ENCODE data around the gene TNFAIP8.

Gene TNFAIP8

DNA sequence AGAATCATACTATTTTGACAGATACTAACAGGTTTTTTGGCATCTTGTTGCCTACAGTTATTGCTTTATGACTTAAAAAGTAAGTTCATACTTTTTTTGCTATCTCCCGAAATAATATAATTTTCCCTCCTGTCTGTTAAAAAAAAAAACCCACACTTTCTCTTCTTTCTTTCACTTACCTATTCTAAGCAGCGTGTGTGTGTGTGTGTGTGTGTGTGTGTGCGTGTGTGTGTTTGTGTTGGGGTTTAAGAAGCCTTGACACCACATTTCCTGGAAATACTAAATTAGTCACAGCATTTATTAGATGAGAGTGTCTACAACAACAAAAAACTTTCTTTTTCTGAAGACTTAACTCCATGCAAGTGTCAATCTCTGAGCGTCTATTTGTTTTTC, 12.4 kb downstream of the TNFAIP8 start:
- no peak for DNase-seq (ENCODE audit: low spot score)

DNA sequence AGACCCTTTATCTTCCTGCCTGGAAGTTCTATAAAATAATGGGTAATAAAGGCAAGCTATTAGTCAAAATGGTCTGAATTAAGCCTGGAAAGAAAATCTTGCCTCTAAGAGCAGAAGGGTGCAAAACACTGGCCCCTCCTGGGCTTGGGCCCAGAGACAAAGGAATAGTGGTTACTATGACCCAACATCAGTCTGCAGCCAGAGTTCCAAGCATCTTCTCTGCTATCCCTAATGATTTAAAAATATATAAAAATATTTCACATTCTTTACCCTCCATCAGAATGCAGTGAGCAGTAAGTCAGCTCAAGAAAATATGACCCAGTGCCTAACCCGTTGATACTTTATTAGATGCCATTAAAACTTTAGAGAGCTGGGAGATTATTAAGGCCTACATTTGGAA, 14.7 kb downstream of the TNFAIP8 start:
- DNase-seq (ENCODE audit: low spot score) = no peak

DNA sequence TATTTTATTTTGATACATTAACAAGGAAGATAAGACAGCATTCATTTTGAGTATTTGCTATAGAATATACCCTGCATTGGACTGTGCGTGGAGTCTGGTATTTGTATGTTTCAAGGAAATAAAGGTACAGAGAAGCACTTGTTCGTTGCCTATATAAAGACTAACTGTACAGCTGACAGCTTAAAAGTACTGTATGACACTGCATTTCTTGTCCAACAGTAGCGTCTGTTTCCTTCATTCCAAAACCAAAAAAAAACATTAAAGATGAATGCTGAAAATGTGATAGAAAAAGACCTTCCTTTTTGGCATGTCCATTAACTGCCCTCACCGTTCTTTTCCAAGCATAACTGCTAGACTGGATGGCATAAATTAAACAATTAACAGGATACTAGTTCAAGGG, 15.3 kb downstream of the TNFAIP8 start:
- DNase-seq (ENCODE audit: low spot score) = no peak

DNA sequence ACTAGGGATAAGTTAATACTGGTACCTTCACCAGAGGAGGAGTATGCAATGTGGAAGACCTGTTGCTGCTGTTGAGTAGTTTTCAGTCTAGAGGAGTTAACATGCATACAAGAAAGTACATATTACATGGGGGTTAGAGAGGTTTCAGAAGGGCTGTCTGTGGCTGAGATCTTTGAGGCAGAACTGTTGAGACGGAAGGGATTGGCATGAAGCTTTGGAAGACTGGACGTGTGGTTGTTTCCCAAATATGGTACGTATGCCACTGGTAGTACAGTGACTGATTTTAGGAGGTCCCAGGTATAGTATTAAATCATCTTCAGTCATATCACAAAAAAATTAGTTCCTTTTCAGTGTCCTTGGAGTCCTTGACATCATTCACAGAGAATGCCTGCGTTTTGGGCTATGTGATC, 17.6 kb downstream of the TNFAIP8 start:
- DNase-seq (ENCODE audit: low spot score) = no peak

DNA sequence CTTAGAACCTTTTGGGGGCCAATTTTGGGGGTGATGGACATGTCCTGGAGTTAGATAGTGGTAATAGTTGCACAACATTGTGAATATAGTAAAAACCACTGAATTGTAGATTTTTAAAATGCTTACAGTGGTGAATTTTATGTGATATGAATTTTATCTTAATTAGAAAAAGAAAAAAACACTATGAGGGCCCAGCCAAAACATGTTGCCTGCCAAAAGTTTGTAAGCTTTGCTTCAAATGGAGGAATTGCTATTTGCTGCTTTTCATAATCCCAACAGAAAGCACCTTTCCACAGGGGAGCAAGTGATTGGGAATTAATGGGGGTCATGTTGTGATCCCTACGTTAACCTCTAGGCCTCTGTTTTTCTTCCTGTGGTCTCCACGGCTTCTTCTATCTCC, 19.1 kb downstream of the TNFAIP8 start:
- DNase-seq (ENCODE audit: low spot score) = no peak

DNA sequence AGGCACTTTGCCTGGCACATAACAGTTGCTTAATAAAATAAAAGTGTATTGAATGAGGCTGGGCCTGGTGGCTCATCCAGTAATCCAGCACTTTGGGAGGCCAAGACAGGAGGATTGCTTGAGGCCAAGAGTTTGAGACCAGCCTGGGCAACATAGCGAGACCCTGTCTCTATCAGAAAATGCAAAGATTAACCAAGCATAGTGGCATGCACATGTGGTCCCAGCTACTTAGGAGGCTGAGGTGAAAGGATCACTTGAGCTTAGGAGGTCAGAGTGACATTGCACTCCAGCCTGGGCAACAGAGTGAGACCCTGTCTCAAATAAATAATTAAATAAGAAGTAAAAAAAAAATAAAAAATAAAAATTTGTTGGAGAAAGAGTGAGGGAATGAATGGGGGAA, 21.2 kb downstream of the TNFAIP8 start:
- DNase-seq (ENCODE audit: low spot score) = no peak

DNA sequence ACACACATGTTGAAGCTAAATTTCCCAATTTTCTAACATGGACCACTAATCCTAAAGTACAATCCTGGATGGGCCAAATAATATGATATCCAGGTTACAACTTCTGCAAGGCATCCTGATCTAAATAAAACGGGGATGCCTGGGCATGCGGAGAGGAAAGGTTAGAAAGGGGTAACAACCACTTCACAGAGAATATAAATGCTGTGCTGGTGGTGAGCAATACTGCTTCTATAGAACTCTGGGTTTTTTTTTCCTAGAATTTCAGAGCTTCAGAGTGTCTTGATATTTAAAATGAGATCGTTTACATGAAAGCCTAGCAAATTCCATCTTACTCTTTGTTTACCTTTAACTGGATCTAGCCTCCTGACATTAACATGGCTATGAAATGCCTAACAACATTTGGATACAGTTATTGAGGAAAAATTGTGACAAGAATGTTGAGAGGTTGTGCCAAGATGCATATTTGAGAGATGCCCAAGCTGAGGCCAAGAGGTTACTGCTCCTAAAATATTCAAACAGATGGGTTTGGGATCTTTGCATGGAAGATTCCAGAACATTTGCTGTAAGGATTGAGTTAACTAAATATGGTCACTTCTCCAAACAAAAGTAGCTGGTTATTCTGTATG, 22.4 kb downstream of the TNFAIP8 start:
- no peak for DNase-seq (ENCODE audit: low spot score)

DNA sequence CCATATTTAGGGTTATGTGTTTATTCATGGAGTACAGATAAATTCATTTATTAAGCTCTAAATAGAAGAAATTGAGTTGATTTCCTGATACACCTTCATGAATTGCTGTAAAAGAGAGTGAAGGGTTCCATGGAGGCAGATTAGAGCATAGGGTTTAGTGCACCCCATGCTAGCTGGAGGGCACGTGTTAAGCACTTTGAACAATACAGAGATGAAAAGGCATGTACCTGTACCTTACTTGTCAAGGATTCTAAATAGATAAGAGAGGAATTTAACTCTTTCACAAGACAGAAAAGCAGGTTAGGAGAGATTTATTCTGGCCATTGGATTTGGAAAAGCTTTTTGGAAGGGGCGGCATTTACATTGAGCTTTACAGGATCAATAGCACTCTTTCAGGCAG, 23.3 kb downstream of the TNFAIP8 start:
- no peak for DNase-seq (ENCODE audit: low spot score)

DNA sequence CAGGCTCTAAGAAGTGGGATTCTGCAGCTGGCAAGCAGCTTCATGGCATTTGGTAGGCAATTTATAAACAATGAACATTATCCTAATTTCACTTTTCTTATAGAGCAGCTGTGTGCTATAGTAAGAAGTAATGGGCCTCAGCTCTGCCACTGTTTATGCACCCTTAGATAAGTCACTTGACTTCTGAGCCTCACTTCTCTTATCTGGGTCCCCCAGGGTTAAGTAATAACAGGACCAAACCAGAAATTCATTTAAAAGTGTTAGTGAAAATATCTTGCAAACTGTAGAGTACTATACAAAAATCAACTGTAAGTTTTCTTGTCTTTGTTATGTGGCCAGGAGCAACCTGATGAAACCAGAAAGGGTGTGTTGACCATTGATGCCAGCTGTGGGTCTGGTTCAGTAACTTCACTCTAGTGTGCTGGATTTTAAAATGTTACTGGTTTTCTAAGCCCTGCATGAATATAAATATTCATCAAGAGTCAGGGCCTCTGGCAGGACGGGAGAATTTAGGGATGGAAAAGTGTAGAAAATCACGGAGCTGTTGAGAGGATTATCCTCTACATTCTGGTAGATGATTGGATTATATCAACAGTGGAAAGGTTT, 24.2 kb downstream of the TNFAIP8 start:
- DNase-seq (ENCODE audit: low spot score) = no peak

DNA sequence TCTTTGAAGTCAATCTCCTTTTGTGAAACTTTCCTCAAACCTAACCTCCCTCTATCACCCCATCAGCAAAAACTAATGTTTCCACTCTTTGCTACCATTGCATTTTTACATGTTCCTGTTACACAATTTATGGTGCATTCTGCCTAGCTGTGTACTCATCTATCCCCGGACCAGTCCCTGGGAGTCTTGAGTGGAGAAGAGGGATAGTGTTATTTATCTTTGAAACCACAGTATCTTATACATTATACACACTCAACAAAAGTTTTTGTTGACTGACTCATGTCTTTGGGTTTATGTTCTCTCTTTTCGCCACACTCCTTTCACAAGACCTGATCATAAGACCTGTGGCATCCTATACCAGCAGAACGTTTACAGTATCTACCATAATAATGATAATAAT, 26.4 kb downstream of the TNFAIP8 start:
- no peak for DNase-seq (ENCODE audit: low spot score)

DNA sequence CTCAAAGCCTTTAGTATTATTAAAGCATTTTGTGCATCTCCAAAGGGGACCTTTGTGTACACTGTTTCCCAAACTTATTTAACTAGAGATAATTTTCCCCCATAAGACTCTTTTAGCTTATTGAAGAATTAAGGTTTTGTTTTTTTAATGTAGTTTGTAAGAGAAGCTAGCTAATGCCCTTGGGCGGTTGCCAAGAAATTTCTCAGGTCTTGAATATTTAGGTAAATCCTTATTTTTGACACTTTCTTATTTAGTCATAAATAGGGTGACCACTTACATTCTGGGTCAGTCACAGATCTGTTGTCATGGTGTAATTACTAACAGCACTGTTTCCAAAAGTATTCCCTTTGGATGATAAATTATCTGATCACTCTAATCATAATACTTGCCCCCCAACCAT, 27.2 kb downstream of the TNFAIP8 start:
- no peak for DNase-seq (ENCODE audit: low spot score)

DNA sequence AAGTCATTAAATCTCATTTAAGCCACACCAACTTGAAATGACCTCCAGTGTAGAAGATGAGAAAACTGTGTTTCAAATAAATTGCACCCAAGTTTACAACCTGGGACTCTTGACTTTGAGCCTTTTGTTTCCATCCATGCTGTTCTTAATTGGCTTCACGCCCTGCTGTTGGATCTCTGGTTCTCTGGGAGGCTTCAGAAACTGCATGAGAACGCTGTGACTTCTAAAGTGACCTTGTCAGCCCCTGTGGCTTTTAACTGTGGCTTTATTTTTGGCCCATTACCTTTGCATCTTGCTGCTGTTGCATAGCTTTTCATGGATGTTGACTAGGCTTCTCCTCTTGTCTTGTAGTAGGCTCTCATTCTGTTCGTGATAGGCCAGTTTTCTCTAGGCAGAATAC, 29.3 kb downstream of the TNFAIP8 start:
- DNase-seq (ENCODE audit: low spot score) = no peak

DNA sequence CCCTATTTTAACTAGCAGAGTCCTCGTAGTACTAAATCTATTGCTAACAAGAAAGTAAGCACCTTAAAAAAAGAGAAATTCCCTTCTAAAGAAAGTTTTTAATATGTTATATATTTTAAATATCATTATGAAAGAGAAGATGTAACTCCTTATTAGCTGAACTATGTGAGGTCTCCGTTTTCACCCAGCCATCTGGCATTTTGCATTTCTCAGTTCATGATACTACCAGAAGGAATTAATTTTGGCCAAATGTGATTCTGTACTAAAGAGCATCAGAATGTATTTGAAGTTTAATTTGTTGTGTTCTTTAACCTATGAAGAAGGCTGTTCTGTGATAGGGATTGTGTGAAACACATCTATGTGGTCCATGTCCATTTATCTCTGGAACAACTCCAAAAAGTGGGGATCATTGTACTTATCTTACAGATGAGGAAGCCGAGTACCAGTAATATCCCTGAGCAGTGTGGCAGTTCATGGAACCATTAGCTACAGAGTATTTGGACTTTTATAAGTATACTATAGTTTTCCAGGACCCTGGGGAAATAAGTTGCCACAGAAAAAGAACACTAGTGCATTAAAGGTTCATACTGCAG, 29.8 kb downstream of the TNFAIP8 start:
- DNase-seq (ENCODE audit: low spot score) = no peak

DNA sequence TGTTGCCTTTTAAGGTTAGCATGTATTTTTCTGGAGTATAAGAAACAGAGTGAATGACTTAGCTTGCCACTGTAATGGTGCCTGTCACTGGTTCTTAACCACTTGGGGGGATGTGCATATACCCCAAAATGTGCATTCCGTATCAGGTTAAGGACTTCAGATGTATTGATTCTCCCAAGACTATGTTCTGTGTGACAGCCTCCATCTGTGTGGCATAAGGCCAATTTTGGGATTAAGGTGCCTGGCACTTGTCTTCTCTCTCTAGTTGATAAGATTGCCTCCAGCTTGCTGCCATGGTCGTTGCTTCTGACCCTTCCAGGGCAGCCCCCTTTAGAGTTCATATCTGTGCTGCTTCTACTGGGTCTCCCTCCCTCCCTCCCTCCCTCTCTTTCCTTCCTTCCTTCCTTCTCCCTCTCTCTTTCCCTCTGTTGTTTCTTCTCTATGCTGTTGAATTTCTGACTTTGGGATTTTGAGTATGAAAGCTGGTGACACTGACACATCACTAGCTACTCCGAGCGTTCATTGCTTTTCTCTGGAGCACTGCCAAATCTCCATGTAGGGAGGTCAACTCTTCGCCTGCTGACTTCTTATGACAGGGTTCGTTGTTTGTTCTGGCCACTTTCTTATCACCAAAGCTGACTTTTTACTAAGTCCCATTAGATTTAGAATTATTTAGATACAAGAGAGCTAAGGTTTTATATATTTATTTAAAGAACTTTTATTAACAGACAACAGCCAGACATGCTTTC, 31.0 kb downstream of the TNFAIP8 start:
- no peak for DNase-seq (ENCODE audit: low spot score)

DNA sequence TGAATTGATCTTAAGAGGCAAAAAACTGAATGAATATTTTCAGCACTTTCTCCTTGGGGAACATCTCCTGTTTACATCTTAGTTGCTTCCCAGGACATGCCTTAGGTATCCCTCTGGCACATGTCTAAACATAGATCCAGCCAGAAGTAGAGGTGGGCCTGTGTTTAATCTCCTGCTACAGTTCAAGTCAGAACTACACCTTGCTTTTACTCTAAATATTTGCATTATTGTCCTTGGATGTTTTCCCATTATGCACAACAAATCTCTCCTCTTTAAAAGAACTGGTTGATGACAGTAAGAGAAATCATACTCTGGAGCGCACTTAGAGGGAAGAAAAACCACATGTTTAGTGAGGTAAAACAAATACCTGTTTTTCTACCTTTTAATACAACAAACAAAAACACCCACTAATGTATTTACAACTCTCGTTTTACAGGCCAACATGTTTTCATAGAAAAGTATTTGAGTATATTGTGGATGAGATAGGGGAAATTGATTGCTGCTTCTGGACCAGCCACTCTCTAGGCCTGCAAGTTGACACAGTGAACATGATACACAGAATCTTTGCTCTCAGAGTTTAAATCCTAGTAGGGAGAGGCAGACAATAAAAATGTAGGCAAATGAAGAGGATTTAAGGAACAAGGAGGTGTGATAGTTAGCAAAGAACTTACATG, 32.3 kb downstream of the TNFAIP8 start:
- DNase-seq (ENCODE audit: low spot score) = no peak

DNA sequence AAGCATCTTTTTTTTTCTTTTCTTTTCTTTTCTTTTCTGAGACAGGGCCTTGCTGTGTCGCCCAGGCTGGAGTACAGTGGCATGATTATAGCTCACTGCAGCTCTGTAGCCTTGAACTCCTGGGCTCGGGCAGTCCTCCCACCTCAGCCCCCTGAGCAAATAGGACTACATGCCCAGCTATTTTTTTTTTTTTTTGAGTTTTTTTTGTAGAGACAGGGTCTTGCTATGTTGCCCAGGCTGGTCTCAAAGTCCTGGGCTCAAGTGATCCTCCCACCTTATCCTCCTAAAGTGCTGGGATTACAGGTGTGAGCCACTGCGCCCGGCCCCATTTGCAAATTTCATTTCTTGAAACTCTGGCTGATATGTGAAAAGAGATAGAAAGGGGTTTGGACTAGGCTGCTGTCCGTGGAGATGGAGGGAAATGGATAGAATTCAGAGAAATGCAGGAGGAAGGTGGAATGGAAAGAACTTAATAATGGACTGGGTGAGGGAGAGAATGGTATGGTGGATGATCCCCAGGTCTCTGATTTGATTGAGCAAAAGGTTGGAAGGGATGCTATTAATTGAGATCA, 32.9 kb downstream of the TNFAIP8 start:
- DNase-seq (ENCODE audit: low spot score) = no peak

DNA sequence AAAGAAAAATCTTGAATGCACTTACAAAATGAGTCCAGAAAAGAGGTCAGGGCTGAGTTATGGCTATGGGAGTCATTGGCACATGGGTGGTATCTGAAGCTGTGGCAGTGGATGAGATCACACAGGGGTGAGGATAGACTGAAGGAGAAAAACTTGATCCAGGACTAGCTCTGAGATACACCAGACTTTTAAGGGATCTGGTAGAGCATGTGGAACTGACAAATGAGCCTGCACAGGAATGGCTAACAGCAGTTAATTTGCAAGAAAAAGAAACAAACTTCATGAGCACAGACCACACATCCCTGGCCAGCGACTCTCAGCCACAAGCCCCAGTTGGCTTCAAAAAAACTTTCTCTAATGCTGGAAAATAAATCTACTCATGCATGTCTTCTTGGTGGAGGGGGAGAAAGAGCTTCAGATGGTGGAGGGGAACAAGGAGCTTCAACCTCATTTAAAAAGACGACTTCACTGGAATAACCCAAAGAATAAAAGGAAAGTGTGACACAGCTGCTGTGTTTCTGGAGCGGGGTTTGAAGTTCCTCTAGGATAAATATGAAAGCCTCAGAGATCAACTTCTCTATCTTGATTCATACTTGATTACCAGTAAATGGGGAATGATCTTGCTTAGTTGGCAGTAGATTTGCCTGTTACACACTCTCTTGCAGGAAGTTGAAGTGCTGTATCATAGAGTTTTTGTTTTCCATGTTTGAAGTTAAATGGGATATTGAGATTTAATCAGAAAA, 33.6 kb downstream of the TNFAIP8 start:
- DNase-seq (ENCODE audit: low spot score) = no peak

DNA sequence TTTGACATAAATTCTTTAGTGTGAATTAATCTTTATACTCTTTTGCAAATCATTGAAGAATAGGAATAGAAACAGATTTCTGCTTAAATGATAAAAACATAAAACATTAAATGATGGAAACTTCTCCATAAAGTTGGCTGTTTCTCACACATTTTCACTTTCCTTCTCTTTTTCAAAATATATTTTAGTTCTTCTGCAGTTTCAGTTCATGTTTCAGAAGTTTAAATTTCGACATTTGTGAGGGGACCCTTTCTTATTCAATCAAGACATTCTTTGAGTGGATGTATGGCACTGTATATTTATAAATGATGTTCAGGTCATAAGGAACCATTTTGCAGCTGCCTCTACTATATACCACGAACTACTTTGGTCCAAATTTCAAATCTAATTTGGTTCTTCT, 34.6 kb downstream of the TNFAIP8 start:
- DNase-seq (ENCODE audit: low spot score) = no peak

DNA sequence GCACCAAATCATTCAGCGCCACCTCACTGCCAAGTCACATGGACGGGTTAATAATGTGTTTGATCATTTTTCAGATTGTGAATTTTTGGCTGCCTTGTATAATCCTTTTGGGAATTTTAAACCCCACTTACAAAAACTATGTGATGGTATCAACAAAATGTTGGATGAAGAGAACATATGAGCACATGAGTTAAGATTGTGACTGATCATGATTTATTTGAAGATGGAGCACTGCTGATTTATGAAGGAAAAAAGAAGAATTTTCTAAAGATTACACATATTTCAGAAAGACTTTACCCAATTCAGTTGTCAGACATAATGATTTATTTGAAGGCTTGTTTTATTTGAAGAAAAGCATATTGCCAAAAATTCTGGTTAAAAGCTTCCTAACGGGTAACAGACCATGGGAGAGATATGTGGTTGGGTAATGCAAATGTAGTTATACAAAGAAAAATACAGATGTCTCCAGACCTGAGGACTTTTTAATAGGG, 37.4 kb downstream of the TNFAIP8 start:
- no peak for DNase-seq (ENCODE audit: low spot score)

DNA sequence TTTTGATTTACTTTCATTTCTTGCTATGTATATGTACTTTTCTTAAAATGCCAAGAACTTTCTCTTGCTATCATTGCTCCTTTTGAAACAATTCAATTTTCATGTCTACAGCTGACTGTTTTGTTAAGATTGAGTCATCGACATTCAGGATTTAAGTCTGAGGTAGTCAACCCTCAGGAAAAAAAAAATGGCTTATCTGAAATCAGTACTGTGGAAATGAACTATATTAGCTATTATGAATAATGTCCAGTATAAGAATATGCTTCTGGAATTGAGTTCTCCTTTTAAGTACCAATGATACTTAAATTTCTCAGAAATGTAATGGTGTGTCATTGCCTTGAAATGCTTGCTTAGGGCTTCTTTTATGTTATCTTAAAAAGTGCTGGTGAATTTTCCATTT, 37.9 kb downstream of the TNFAIP8 start:
- no peak for DNase-seq (ENCODE audit: low spot score)

DNA sequence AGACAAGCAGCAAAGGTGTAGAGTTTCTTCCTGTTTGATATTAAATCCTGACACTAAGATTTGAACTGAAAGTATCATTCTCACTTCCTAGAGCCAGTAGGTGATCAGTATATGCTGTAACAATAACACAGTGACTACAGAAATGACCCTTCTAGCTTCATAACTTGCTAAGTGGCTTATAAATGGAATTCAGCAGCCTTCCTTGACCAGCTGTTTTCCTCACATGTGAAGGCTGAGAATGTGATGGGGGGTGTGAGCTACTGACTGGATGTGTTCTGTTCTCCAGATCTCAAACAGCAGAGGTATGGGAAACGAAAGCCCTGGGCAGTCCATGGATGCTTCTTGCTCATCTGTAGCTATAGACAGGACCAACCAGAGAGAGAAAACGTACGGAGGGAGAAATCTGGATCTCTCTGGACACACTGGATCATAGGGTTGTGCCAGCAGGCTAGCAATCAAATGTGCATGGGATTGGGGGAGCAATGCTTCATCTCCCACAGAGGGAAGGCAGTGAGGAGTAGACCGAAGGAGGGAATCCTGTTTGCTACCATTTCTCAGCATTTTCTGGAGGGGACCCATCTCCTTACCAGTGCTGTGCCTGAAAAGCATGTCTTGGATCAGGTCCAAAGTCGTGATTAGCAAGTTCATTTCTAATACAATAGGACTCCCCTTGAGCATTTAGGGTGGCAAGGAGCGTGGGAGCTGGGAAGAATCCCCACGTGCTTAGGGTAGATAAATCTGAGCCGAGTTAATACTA, 39.4 kb downstream of the TNFAIP8 start:
- DNase-seq (ENCODE audit: low spot score) = no peak
